ENCODE data around the gene PMFBP1. TPM values are rescaled to one million over a fixed set of nuclear protein-coding genes. Genes with fewer than 3 reads are reported as not detected.

PMFBP1 gene
- polyA plus RNA-seq, 1 of the 3 experiments (the other 2 are of a cell fraction) = 0.16 TPM

GRCh38 chr16:72073560-72074230 is 98.3 kb downstream of the PMFBP1 start:
- Histone ChIP-seq H3K27ac (ENCODE audit: low read depth in 2 of 2, low read length in 1 of 2) (no peak overlapping the region), H4K20me1 (ENCODE audit: insufficient read depth) (no peaks in the 10 kb centered on the region), H3K9me3 (no peaks in the 10 kb centered on the region), H3K9me2 (no peaks in the 10 kb centered on the region), H3K4me1 (ENCODE audit: control insufficient read depth in 1 of 2, insufficient read depth in 2 of 2, low read depth in 1 of 2, low read length in 1 of 2) (no peaks in the 10 kb centered on the region), H3K9ac (no peak overlapping the region), H2AFZ (ENCODE audit: low read depth) (no peak overlapping the region), H3F3A (replicated peaks; ENCODE audit: insufficient read depth) (no peaks in the 10 kb centered on the region), H3K36me3 (replicated peaks in 1 of 2; ENCODE audit: control insufficient read depth in 1 of 2, insufficient read depth in 2 of 2, low read length in 1 of 2) (no peaks in the 10 kb centered on the region), H3K27me3 (ENCODE audit: insufficient read depth) (no peaks in the 10 kb centered on the region), H3K4me3 (ENCODE audit: low read depth in 2 of 2, low read length in 1 of 2) (no peak overlapping the region), H3K79me2 (ENCODE audit: insufficient read depth) (no peaks in the 10 kb centered on the region), H3K4me2 (no peak overlapping the region)
- WGBS (ENCODE audit: low lambda C conversion rate) = 86% methylated on average over 8 of the region's 8 CpGs
- POLR2A ChIA-PET = no interaction called here
- CTCF ChIA-PET = no interaction called here
- DNase-seq = no peak
- no peak for TF ChIP-seq FOSL2 (IDR thresholded peaks at IDR 0.05; ENCODE audit: borderline replicate concordance, low read depth)
- TF ChIP-seq, protein P1, sequence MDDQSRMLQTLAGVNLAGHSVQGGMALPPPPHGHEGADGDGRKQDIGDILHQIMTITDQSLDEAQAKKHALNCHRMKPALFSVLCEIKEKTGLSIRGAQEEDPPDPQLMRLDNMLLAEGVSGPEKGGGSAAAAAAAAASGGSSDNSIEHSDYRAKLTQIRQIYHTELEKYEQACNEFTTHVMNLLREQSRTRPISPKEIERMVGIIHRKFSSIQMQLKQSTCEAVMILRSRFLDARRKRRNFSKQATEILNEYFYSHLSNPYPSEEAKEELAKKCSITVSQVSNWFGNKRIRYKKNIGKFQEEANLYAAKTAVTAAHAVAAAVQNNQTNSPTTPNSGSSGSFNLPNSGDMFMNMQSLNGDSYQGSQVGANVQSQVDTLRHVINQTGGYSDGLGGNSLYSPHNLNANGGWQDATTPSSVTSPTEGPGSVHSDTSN (IDR thresholded peaks at IDR 0.05) = no peak
- TF ChIP-seq RAD21 (IDR thresholded peaks at IDR 0.05; ENCODE audit: low read length) = no peak
- TF ChIP-seq MEF2A (IDR thresholded peaks at IDR 0.05; ENCODE audit: borderline replicate concordance, low read depth) = no peak
- TF ChIP-seq FOXM1 (IDR thresholded peaks at IDR 0.05; ENCODE audit: low read depth) = no peak
- TF ChIP-seq MAX (IDR thresholded peaks at IDR 0.05; ENCODE audit: low read depth) = no peak
- TF ChIP-seq NRF1 (IDR thresholded peaks at IDR 0.05; ENCODE audit: low read depth, low read length) = no peak
- TF ChIP-seq SIN3A (IDR thresholded peaks at IDR 0.05; ENCODE audit: borderline replicate concordance, low read depth, low read length) = no peak

GRCh38 chr16:72072514-72073342 is 99.2 kb downstream of the PMFBP1 start:
- Histone ChIP-seq H3K27me3 (ENCODE audit: insufficient read depth) (no peaks in the 10 kb centered on the region), H3K4me2 (no peak overlapping the region), H3K9ac (no peak overlapping the region), H3K9me3 (no peaks in the 10 kb centered on the region), H2AFZ (ENCODE audit: low read depth) (no peak overlapping the region), H3K4me1 (ENCODE audit: control insufficient read depth in 1 of 2, insufficient read depth in 2 of 2, low read depth in 1 of 2, low read length in 1 of 2) (no peaks in the 10 kb centered on the region), H3K4me3 (ENCODE audit: low read depth in 2 of 2, low read length in 1 of 2) (no peak overlapping the region), H3F3A (replicated peaks; ENCODE audit: insufficient read depth) (no peaks in the 10 kb centered on the region), H4K20me1 (ENCODE audit: insufficient read depth) (no peaks in the 10 kb centered on the region), H3K9me2 (no peaks in the 10 kb centered on the region), H3K36me3 (replicated peaks in 1 of 2; ENCODE audit: control insufficient read depth in 1 of 2, insufficient read depth in 2 of 2, low read length in 1 of 2) (no peaks in the 10 kb centered on the region), H3K27ac (ENCODE audit: low read depth in 2 of 2, low read length in 1 of 2) (no peak overlapping the region), H3K79me2 (ENCODE audit: insufficient read depth) (no peaks in the 10 kb centered on the region)
- DNase-seq = no peak
- CTCF ChIA-PET = interaction anchor here (0.8 to 0.9 kb wide), 2 partner anchors 111 to 1962 kb away, joined by 3 read pairs; no protein-coding TSS in a partner anchor
- TF ChIP-seq USF1 (IDR thresholded peaks at IDR 0.05; ENCODE audit: borderline replicate concordance, low read depth) (no peak), SIN3A (IDR thresholded peaks at IDR 0.05; ENCODE audit: borderline replicate concordance, low read depth, low read length) (no peak), JUND (IDR thresholded peaks at IDR 0.05) (no peak), MAX (IDR thresholded peaks at IDR 0.05; ENCODE audit: low read depth) (no peak)
- TF ChIP-seq, protein P2, sequence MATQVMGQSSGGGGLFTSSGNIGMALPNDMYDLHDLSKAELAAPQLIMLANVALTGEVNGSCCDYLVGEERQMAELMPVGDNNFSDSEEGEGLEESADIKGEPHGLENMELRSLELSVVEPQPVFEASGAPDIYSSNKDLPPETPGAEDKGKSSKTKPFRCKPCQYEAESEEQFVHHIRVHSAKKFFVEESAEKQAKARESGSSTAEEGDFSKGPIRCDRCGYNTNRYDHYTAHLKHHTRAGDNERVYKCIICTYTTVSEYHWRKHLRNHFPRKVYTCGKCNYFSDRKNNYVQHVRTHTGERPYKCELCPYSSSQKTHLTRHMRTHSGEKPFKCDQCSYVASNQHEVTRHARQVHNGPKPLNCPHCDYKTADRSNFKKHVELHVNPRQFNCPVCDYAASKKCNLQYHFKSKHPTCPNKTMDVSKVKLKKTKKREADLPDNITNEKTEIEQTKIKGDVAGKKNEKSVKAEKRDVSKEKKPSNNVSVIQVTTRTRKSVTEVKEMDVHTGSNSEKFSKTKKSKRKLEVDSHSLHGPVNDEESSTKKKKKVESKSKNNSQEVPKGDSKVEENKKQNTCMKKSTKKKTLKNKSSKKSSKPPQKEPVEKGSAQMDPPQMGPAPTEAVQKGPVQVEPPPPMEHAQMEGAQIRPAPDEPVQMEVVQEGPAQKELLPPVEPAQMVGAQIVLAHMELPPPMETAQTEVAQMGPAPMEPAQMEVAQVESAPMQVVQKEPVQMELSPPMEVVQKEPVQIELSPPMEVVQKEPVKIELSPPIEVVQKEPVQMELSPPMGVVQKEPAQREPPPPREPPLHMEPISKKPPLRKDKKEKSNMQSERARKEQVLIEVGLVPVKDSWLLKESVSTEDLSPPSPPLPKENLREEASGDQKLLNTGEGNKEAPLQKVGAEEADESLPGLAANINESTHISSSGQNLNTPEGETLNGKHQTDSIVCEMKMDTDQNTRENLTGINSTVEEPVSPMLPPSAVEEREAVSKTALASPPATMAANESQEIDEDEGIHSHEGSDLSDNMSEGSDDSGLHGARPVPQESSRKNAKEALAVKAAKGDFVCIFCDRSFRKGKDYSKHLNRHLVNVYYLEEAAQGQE (IDR thresholded peaks at IDR 0.05; ENCODE audit: low read depth, low read length) = no peak
- WGBS (ENCODE audit: low lambda C conversion rate) = 78% methylated on average over 12 of the region's 12 CpGs
- POLR2A ChIA-PET = no interaction called here
